ENCODE results near the gene SLC44A4.
"Not testable (repeated sequence)": the region's sequence is repeated elsewhere in the genome, so short reads cannot be mapped to it uniquely, and the experiment has no call there.

SLC44A4 gene

DNA sequence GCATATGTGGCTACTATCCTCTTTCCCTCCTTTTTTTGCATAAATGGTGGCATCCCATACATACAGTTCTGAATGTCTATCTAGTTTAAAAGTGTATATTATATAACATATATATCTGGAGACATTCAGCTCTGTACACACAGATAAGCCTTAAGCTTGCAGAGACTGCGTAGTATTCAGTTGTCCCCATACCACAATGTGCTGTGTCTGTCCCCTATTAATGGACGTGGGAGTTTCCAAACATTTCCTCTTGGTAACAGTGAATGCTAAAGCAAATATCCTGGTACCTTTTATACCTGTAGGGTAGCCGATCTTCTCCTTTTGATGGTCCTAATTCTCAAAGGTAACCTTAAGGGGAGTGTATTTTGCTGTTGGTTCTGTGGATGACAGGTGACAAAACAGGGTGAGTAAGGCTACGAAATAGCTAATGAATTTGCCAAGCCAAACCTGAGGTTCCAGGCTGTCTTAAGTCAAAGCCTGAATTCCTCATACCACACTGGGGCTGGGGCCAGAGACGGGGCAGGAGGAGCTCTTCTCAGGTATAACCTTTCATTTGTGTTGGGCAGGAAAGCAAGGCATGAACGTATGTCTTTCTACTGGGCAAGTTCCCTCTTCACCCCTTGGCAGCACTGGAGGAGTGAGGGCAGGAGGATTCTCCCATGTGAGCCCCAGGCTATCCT is 41.0 kb upstream of the SLC44A4 start:
- no peak for DNase-seq (ENCODE audit: insufficient read length, low spot score)
- no peak for FAIRE-seq
- TF ChIP-seq, protein P1, sequence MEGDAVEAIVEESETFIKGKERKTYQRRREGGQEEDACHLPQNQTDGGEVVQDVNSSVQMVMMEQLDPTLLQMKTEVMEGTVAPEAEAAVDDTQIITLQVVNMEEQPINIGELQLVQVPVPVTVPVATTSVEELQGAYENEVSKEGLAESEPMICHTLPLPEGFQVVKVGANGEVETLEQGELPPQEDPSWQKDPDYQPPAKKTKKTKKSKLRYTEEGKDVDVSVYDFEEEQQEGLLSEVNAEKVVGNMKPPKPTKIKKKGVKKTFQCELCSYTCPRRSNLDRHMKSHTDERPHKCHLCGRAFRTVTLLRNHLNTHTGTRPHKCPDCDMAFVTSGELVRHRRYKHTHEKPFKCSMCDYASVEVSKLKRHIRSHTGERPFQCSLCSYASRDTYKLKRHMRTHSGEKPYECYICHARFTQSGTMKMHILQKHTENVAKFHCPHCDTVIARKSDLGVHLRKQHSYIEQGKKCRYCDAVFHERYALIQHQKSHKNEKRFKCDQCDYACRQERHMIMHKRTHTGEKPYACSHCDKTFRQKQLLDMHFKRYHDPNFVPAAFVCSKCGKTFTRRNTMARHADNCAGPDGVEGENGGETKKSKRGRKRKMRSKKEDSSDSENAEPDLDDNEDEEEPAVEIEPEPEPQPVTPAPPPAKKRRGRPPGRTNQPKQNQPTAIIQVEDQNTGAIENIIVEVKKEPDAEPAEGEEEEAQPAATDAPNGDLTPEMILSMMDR (IDR thresholded peaks at IDR 0.05; ENCODE audit: insufficient read depth, missing control alignments): no peak

DNA sequence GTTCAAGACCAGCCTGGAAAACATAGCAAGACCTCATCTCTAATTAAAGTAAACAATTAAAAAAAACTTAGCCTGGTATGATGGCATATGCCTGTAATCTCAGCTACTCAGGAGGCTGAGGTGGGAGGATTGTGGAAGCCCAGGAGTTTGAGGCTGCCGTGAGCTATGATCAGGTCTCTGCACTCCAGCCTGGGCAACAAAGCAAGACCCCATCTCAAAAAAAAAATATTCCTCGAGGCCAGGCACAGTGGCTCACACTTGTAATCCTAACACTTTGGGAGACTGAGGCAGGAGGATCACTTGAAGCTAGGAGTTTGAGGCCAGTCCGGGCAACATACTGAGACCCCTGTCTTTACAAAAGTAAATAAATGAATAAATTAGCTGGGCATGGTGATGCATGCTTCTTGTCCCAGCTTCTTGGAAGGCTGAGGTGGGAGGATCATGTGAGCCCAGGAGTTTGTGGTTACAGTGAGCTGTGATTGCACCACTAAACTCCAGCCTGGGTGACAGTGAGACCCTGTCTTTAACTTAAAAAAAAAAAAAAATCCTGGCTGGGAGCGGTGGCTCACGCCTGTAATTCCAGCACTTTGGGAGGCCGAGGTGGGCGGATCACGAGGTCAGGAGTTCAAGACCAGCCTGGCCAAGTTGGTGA is 39.4 kb upstream of the SLC44A4 start:
- TF ChIP-seq, protein P1 (IDR thresholded peaks at IDR 0.05; ENCODE audit: insufficient read depth, missing control alignments): no peak
- FAIRE-seq (no peak), DNase-seq (ENCODE audit: insufficient read length, low spot score) (no peak)

DNA sequence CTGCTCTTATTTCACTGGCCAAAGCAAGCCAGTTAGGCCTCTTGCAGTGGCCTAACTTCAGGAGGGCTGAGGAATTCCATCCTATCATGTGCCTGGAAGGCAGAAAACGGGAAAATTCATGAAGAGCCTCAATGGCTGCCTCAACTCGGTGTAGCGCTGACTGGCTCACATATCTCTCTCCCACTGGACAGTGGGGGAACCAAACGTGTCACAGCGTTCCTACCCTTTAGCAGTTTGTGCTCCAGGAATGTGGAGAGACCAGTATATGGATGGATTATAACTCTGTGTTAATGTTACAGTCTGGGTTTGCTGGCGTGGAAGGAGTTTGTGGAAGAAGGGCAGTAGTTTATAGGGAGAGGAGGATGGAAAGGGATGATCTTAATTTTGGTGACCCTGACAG is 37.0 kb upstream of the SLC44A4 start:
- FAIRE-seq (no peak), DNase-seq (ENCODE audit: insufficient read length, low spot score) (no peak)
- TF ChIP-seq, protein P1 (IDR thresholded peaks at IDR 0.05; ENCODE audit: insufficient read depth, missing control alignments): no peak

DNA sequence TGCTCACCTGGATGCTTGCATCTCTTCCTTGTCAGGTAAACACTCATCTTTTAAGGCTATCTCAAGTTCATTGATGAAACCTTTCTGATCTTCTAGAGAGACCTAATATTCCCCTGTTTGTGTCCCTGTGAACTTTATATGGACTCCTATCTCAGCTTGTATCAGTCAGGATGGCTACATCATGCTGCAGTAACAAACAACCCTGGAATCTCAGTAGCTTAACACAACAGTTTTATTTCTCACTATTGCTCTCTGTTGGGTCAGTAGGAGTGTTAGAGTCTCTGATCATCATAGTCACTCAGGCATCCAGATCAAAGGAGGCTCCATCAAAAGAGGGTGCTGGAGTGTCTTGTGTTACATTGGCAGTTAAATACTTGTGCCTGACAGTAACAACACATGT is 36.6 kb upstream of the SLC44A4 start:
- DNase-seq (ENCODE audit: insufficient read length, low spot score) (no peak), FAIRE-seq (no peak)
- TF ChIP-seq, protein P1 (IDR thresholded peaks at IDR 0.05; ENCODE audit: insufficient read depth, missing control alignments): no peak

DNA sequence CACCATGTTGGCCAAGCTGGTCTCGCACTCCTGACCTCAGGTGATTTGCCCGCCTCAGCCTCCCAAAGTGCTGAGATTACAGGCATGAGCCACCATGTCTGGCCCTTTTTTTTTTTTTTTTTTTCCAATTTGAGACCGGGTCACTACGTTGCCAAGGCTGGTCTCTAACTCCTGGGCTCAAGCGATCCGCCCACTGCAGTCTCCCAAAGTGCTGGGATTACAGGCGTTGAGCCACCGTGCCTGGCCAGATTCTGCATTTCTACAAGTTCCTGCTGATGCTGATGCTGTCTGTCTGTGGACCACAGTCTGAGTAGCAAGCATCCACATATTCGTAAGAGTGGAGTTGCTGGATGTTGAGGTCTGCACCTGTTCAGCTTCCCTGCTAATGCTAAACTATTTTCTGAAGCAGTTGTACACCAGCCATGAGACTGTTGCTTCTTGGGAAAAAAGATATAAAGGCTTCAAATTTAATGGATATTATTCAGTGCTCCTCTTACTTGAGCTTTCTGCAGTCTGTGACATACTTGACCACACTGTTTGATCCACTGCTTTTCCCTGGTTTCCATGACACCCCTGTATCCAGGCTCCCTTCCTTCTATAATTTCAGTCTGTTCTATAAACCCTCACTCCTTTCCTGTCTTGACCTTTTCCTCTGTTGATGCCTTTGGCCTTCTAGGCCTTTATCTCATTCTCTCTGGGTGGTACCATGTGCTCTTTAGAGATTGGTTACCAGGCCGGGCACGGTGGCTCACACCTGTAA is 33.2 kb upstream of the SLC44A4 start:
- FAIRE-seq: no peak

DNA sequence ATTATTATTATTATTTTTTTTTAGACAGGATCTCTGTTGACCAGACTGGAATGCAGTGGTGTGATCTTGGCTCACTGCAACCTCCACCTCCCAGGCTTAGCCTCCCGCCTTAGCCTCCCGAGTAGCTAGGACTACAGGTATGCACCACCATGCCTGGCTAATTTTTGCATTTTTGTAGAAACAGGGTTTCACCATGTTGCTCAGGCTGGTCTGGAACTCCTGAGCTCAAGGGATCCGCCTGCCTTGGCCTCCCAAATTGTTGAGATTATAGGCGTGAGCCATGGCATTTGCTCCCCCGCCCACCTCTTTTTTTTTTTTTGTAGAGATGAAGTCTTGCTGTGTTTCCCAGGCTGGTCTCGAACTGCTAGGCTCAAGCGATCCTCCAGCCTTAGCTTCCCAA is 30.5 kb upstream of the SLC44A4 start:
- FAIRE-seq; DNase-seq (ENCODE audit: insufficient read length, low spot score): not testable (repeated sequence)

More for the DNA sequence above, 33.2 kb upstream of the SLC44A4 start:
- DNase-seq (ENCODE audit: insufficient read length, low spot score): no peak
- TF ChIP-seq, protein P1 (IDR thresholded peaks at IDR 0.05; ENCODE audit: insufficient read depth, missing control alignments): no peak

DNA sequence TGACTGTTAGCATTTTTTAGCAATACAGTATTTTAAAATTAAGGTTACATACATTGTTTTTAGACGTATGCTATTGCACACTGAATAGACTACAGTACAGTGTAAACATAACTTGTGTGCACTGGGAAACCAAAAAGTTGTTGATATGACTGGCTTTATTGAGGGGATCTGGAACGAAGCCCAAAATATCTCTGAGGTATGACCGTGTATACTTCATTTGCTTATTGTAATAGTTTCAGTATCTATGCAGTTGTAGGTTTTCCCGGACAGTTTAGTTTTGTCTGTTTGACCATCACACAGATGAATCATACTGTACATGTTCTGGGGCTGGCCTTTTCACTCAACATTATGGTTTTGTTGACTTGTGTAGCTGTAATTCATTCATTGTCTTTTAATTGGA is 30.0 kb upstream of the SLC44A4 start:
- no peak for DNase-seq (ENCODE audit: insufficient read length, low spot score)
- FAIRE-seq: no peak
- TF ChIP-seq, protein P1 (IDR thresholded peaks at IDR 0.05; ENCODE audit: insufficient read depth, missing control alignments): no peak

DNA sequence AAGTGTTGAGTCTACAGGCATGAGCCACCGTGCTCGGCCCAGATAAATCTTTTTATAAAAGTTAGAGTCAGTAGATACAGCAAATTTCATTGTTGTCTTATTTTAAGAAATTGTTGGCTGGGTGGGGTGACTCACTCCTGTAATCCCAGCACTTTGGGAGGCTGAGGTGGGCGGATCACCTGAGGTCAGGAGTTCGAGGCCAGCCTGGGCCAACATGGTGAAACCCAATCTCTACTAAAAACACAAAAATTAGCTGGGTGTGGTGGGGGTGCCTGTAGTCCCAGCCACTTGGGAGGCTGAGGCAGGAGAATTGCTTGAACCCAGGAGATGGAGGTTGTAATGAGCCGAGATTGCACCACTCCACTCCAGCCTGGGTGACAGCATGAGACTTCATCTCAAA is 29.5 kb upstream of the SLC44A4 start:
- DNase-seq (ENCODE audit: insufficient read length, low spot score); FAIRE-seq: not testable (repeated sequence)
